ENCODE measurements around the gene KIAA1328. TPM values are rescaled to one million over a fixed set of nuclear protein-coding genes. Genes with fewer than 3 reads are reported as not detected.

Gene KIAA1328
- total RNA-seq, 1 donor from 2014 or later = 5.8 TPM

DNA sequence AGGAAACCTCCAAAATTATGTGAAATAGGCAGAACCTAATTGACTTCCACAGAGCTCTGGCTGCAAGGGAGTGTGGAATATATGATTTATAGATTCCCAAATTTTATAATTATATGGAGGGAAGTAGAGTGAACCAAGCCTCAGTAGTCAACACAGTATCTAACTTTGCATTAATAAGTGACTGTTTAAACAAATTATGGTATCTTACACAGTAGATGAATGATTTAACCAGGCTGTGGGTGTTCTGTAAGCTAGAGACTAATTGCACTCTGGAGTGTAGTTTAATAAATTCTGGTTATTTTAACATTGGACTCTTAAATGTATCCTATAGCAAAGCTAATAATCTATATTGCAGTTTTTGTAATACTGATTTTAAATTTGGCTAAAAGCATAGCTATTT is 183.5 kb downstream of the KIAA1328 start:
- no peak for DNase-seq (ENCODE audit: low read depth)
- TF ChIP-seq, protein P1, sequence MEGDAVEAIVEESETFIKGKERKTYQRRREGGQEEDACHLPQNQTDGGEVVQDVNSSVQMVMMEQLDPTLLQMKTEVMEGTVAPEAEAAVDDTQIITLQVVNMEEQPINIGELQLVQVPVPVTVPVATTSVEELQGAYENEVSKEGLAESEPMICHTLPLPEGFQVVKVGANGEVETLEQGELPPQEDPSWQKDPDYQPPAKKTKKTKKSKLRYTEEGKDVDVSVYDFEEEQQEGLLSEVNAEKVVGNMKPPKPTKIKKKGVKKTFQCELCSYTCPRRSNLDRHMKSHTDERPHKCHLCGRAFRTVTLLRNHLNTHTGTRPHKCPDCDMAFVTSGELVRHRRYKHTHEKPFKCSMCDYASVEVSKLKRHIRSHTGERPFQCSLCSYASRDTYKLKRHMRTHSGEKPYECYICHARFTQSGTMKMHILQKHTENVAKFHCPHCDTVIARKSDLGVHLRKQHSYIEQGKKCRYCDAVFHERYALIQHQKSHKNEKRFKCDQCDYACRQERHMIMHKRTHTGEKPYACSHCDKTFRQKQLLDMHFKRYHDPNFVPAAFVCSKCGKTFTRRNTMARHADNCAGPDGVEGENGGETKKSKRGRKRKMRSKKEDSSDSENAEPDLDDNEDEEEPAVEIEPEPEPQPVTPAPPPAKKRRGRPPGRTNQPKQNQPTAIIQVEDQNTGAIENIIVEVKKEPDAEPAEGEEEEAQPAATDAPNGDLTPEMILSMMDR (IDR thresholded peaks at IDR 0.05; ENCODE audit: insufficient read depth, low read length, poor library complexity, severe bottlenecking) = no peak
- H3K4me3 ChIP-seq (ENCODE audit: low read depth, low read length) = no peak overlapping the region
- no peaks in the 10 kb centered on the region for H3K27me3 ChIP-seq (ENCODE audit: control insufficient read depth, insufficient read depth, low read length)
- H3K36me3 ChIP-seq (ENCODE audit: control insufficient read depth, insufficient read depth, low read length) = no peaks in the 10 kb centered on the region

DNA sequence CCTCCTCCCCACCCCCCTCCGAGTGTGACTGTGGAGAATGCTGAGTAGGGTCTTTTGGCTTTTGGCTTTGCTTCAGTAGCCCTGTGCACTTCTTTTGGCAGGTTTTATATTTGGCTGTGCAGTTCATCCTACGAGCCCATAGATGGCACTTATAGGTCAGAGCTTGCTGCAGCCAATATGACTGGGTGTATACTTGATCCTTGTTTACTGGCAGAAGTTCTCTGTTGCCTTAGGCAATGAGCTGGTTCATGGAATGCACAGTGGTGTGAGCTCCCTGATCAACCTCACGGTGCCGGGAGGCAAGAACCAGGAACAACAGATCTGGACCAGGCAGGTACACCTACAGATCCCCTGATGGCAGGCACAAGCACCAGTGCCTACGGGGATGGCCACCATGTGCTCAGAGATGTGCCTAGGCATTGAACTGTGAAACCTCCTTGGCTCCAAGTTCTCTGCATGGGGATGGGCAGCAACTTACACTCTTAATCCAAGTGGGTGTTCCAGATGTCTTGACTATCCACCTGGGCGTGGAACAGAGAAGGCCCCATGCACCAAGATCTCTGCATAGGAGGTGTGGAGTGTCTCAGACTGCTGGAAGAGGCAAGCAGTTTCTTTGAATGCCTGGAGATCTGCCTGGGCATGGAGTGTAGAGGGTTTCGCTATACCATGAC is 190.4 kb downstream of the KIAA1328 start:
- TF ChIP-seq, protein P1 (IDR thresholded peaks at IDR 0.05; ENCODE audit: insufficient read depth, low read length, poor library complexity, severe bottlenecking) = peak; percentile 58
- Histone ChIP-seq H3K36me3 (ENCODE audit: control insufficient read depth, insufficient read depth, low read length) (no peaks in the 10 kb centered on the region), H3K4me3 (ENCODE audit: low read depth, low read length) (no peak overlapping the region), H3K27me3 (ENCODE audit: control insufficient read depth, insufficient read depth, low read length) (no peaks in the 10 kb centered on the region)
- peak; percentile 1 for DNase-seq (ENCODE audit: low read depth)

DNA sequence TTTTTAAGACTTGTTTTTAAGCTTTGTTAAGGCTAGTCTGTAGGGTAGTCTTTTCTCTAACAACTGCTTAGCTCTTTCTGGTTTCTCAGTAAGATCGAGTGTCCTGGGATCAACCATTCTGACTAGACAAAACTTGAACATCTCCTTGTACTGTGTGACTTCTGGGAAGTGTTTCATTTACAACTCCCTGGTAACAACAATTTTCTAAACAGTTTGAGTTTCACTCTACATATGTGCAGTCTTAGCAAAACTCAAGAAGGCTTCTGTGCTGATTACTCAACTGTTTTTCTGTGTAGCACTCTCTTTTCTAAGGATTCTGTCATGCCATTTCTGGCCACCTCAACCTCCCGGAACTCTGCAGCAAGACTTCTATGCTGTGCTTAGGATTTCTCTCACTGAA is 204.5 kb downstream of the KIAA1328 start:
- Histone ChIP-seq H3K36me3 (ENCODE audit: control insufficient read depth, insufficient read depth, low read length) (no peaks in the 10 kb centered on the region), H3K4me3 (ENCODE audit: low read depth, low read length) (no peak overlapping the region), H3K27me3 (ENCODE audit: control insufficient read depth, insufficient read depth, low read length) (no peaks in the 10 kb centered on the region)
- no peak for DNase-seq (ENCODE audit: low read depth)
- TF ChIP-seq, protein P1 (IDR thresholded peaks at IDR 0.05; ENCODE audit: insufficient read depth, low read length, poor library complexity, severe bottlenecking) = no peak

DNA sequence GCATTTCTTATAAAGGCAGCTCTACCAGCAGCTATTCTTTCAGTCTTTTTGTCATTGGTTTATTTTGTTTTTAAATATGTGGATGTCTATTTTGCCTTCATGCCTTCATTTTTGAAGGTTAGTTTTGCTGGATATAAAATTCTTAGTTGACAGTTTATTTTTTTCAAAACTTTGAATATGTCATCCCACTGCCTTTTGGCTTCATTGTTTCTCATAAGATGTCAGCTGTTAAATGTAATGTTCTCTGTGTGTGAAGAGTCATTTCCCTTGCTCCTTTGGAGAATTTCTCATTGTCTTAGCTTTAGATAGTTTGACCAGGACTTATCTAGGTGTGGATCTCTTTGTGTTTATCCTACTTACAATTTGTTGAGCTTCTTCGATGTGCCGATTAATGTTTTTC is 213.5 kb downstream of the KIAA1328 start:
- H3K27me3 ChIP-seq (ENCODE audit: control insufficient read depth, insufficient read depth, low read length) = no peaks in the 10 kb centered on the region
- no peaks in the 10 kb centered on the region for H3K36me3 ChIP-seq (ENCODE audit: control insufficient read depth, insufficient read depth, low read length)
- TF ChIP-seq, protein P1 (IDR thresholded peaks at IDR 0.05; ENCODE audit: insufficient read depth, low read length, poor library complexity, severe bottlenecking) = no peak
- no peak overlapping the region for H3K4me3 ChIP-seq (ENCODE audit: low read depth, low read length)
- no peak for DNase-seq (ENCODE audit: low read depth)

DNA sequence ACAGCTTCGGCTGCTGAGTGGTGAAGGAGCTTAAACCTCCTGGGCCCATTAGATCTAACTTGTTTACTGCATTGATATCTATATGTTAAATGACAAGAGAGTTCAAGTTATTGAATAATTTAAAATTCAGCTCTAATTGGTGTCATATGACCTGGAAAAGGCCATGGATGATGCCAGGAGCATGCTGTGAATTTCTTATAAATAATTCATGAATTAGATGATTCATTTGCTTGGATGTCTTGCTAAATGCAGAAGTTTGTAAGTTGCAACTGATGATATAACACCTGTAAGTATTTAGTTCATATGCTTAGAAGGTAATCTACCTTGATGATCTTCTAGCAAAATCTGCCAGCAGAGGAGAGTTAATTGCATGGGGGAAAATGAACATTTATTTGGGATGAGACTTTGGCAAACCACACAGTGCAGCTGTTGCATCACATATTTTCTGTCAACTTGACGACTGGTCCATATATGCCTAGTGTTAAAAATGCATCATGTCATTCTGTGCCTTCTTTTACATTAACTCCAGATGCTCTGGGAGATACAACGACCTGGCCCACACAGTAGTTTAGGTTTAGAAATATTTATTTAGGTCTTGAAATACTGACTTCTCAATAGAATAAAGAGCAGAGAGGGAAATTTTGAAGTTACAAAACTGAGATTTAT is 226.3 kb downstream of the KIAA1328 start:
- DNase-seq (ENCODE audit: low read depth) = no peak
- Histone ChIP-seq H3K36me3 (ENCODE audit: control insufficient read depth, insufficient read depth, low read length) (no peaks in the 10 kb centered on the region), H3K27me3 (ENCODE audit: control insufficient read depth, insufficient read depth, low read length) (no peaks in the 10 kb centered on the region), H3K4me3 (ENCODE audit: low read depth, low read length) (no peak overlapping the region)
- TF ChIP-seq, protein P1 (IDR thresholded peaks at IDR 0.05; ENCODE audit: insufficient read depth, low read length, poor library complexity, severe bottlenecking) = no peak

All from kidney epithelial cell (primary cell).